IPS-NIHi7 (cell line): ENCODE data around the gene MYCBP2.
"Not testable (repeated sequence)": the region's sequence is repeated elsewhere in the genome, so short reads cannot be mapped to it uniquely, and the experiment has no call there.

Experiments
- DNase-seq: peaks from one replicate; pipeline ENCODE4 v3.0.0; 2012; ENCODE audit warnings: mixed read lengths; ENCODE audit errors: extremely low spot score

Gene MYCBP2

GRCh38 chr13:77300176-77301037, 26.5 kb downstream of the MYCBP2 start:
- no peak for DNase-seq

GRCh38 chr13:77299587-77299986, 27.3 kb downstream of the MYCBP2 start:
- DNase-seq, result no peak

GRCh38 chr13:77298426-77298825, 28.5 kb downstream of the MYCBP2 start:
- no peak for DNase-seq

GRCh38 chr13:77291774-77292173, 35.1 kb downstream of the MYCBP2 start:
- no peak for DNase-seq

- DNase-seq, result no peak
Observed at GRCh38 chr13:77290342-77290741, 36.6 kb downstream of the MYCBP2 start.

GRCh38 chr13:77289851-77290250, 37.0 kb downstream of the MYCBP2 start:
- DNase-seq, result no peak

GRCh38 chr13:77285632-77286031, 41.3 kb downstream of the MYCBP2 start:
- DNase-seq, result not testable (repeated sequence)

GRCh38 chr13:77285098-77285497, 41.8 kb downstream of the MYCBP2 start:
- no peak for DNase-seq

GRCh38 chr13:77274126-77274525, 52.8 kb downstream of the MYCBP2 start:
- no peak for DNase-seq

GRCh38 chr13:77269141-77269540, 57.8 kb downstream of the MYCBP2 start:
- no peak for DNase-seq

GRCh38 chr13:77267362-77267761, 59.5 kb downstream of the MYCBP2 start:
- no peak for DNase-seq

GRCh38 chr13:77265336-77265735, 61.6 kb downstream of the MYCBP2 start:
- no peak for DNase-seq

- DNase-seq, result no peak
Observed at GRCh38 chr13:77262198-77262597, 64.7 kb downstream of the MYCBP2 start.

GRCh38 chr13:77250975-77251374, 75.9 kb downstream of the MYCBP2 start:
- DNase-seq, result no peak

- not testable (repeated sequence) for DNase-seq
Observed at GRCh38 chr13:77245224-77245623, 81.7 kb downstream of the MYCBP2 start.

- DNase-seq, result no peak
Observed at GRCh38 chr13:77239312-77239711, 87.6 kb downstream of the MYCBP2 start.

GRCh38 chr13:77235456-77236022, 91.4 kb downstream of the MYCBP2 start:
- DNase-seq, result no peak

GRCh38 chr13:77233159-77233558, 93.7 kb downstream of the MYCBP2 start:
- DNase-seq, result no peak

GRCh38 chr13:77230560-77230959, 96.3 kb downstream of the MYCBP2 start:
- no peak for DNase-seq

- no peak for DNase-seq
Observed at GRCh38 chr13:77225946-77226345, 100.9 kb downstream of the MYCBP2 start.

GRCh38 chr13:77222909-77223308, 104.0 kb downstream of the MYCBP2 start:
- no peak for DNase-seq

GRCh38 chr13:77222000-77222690, 104.7 kb downstream of the MYCBP2 start:
- no peak for DNase-seq

- no peak for DNase-seq
Observed at GRCh38 chr13:77219401-77219800, 107.5 kb downstream of the MYCBP2 start.
